COR-L47 (cell line): ENCODE measurements around the gene DEPP1.

Experiments used
- DNase-seq: peaks from one replicate; lab custom pipeline; 2025; lab: John Stamatoyannopoulos, UW

The DEPP1 gene

GRCh38 chr10:44966816-44967509 lies 11.6 kb downstream of the DEPP1 start:
- no peak for DNase-seq

GRCh38 chr10:44966129-44966815 lies 12.3 kb downstream of the DEPP1 start:
- DNase-seq, result no peak

- DNase-seq, result no peak
Measured at GRCh38 chr10:44965651-44966097, 12.9 kb downstream of the DEPP1 start.

GRCh38 chr10:44965104-44965503 lies 13.5 kb downstream of the DEPP1 start:
- no peak for DNase-seq

GRCh38 chr10:44963772-44964633 lies 14.6 kb downstream of the DEPP1 start:
- no peak for DNase-seq

- DNase-seq, result no peak
Measured at GRCh38 chr10:44962870-44963738, 15.5 kb downstream of the DEPP1 start.

GRCh38 chr10:44961931-44962750 lies 16.5 kb downstream of the DEPP1 start:
- no peak for DNase-seq

GRCh38 chr10:44961230-44961571 lies 17.4 kb downstream of the DEPP1 start:
- no peak for DNase-seq

GRCh38 chr10:44960482-44961229 lies 18.0 kb downstream of the DEPP1 start:
- no peak for DNase-seq

GRCh38 chr10:44960088-44960460 lies 18.5 kb downstream of the DEPP1 start:
- no peak for DNase-seq

- DNase-seq, result no peak
Measured at GRCh38 chr10:44959247-44960087, 19.1 kb downstream of the DEPP1 start, which contains the start of gene RASSF4. TSS of gene RASSF4 (plus strand) at chr10:44959802. CDS start at chr10:44970203, 10,401 bp downstream.

GRCh38 chr10:44958898-44959246 lies 19.7 kb downstream of the DEPP1 start:
- no peak for DNase-seq

- no peak for DNase-seq
Measured at GRCh38 chr10:44958196-44958897, 20.3 kb downstream of the DEPP1 start.

- DNase-seq, result no peak
Measured at GRCh38 chr10:44956717-44957706, 21.6 kb downstream of the DEPP1 start.

- DNase-seq, result no peak
Measured at GRCh38 chr10:44956226-44956625, 22.4 kb downstream of the DEPP1 start.

GRCh38 chr10:44955413-44956070 lies 23.1 kb downstream of the DEPP1 start:
- DNase-seq, result no peak

- DNase-seq, result no peak
Measured at GRCh38 chr10:44954962-44955361, 23.6 kb downstream of the DEPP1 start.
